ENCODE results near the gene UBE2K.
"Not testable (repeated sequence)": the region's sequence is repeated elsewhere in the genome, so short reads cannot be mapped to it uniquely, and the experiment has no call there.

UBE2K gene

DNA sequence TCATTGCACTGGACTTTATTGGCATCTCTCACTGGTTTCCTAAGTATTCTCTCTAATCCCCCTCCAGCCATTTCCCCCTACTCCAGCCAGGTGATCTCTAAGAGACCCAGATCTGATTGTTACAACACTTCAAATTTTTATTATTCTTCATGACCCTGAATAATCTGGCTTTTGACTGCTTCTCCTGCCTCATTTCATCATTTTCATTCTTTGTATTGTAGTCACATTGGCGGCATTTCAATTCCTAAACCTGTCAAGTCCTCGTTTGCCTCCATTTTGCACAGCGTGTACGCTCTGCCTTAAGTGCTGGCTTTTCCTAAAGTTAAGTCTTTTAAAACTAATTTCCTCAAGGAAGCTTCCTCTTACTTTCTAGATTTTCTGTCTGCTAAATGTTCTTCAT lies 31.6 kb downstream of the UBE2K start:
- Histone ChIP-seq H3K4me1 (ENCODE audit: control insufficient read depth, insufficient read depth, low read length, poor library complexity, severe bottlenecking) (peaks cover 10% of the 10 kb centered on the region), H3K4me3 (ENCODE audit: extremely low read depth, insufficient read depth, low read length, poor library complexity, severe bottlenecking) (no peak overlapping the region), H3K9me3 (ENCODE audit: control insufficient read depth, low read length) (no peaks in the 10 kb centered on the region), H3K27ac (ENCODE audit: low read depth, low read length, severe bottlenecking) (no peak overlapping the region), H3K36me3 (ENCODE audit: control insufficient read depth, insufficient read depth, low read length) (peaks cover 43% of the 10 kb centered on the region)
- 94 to 97% methylated on average over 2 to 4 of the region's 4 CpGs for WGBS, 2 experiments (ENCODE audit: insufficient coverage in 2 of 2)

DNA sequence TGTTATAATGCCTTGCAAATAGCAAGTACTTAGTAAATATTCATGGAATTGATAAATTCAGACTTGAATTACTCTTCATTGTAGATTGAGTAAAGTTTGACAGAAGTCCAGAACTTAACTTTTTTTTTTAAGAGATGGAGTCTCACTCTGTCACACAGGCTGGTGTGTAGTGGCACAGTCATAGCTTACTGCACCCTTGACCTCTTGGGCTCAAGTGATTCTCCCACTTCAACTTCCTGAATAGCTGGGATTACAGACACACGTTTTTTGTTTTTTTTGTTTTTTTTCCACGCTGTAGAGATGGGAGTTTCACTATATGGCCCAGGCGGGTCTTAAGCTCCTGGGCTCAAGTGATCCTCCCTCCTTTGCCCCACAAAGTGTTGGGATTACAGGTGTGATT lies 32.1 kb downstream of the UBE2K start:
- WGBS, 2 experiments (ENCODE audit: insufficient coverage in 2 of 2) = 96% methylated on average over 3 of the region's 3 CpGs; no CpG with 5 or more reads in 1 of the 2 experiments
- peaks cover 46% of the 10 kb centered on the region for H3K36me3 ChIP-seq (ENCODE audit: control insufficient read depth, insufficient read depth, low read length)
- no peak overlapping the region for H3K4me3 ChIP-seq (ENCODE audit: extremely low read depth, insufficient read depth, low read length, poor library complexity, severe bottlenecking)
- H3K9me3 ChIP-seq (ENCODE audit: control insufficient read depth, low read length) = no peaks in the 10 kb centered on the region
- no peak overlapping the region for H3K27ac ChIP-seq (ENCODE audit: low read depth, low read length, severe bottlenecking)
- peaks cover 10% of the 10 kb centered on the region for H3K4me1 ChIP-seq (ENCODE audit: control insufficient read depth, insufficient read depth, low read length, poor library complexity, severe bottlenecking)

DNA sequence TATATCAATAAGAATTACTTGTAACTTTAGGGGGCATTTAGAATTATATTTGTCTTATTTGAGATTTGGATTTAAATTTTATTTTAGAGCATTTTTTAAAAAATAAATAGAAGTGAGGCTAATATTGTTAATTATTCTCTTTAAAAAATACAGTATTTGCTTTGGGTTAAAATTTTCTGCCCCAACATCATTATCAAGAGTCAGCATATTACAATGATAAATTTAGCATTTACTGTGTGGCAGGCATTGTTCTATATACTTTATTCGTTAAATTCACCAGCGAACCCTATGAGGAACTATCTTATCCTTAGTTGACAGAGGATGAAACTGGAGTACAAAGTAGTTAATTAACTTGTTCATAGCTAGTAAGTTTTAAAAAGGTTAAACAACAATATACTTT lies 34.0 kb downstream of the UBE2K start:
- H3K36me3 ChIP-seq (ENCODE audit: control insufficient read depth, insufficient read depth, low read length) = peaks cover 35% of the 10 kb centered on the region
- no peak overlapping the region for H3K4me3 ChIP-seq (ENCODE audit: extremely low read depth, insufficient read depth, low read length, poor library complexity, severe bottlenecking)
- WGBS, 2 experiments (ENCODE audit: insufficient coverage in 2 of 2) = no CpG with 5 or more reads among the region's 2 CpGs
- no peaks in the 10 kb centered on the region for H3K9me3 ChIP-seq (ENCODE audit: control insufficient read depth, low read length)
- H3K4me1 ChIP-seq (ENCODE audit: control insufficient read depth, insufficient read depth, low read length, poor library complexity, severe bottlenecking) = peaks cover 10% of the 10 kb centered on the region
- no peak overlapping the region for H3K27ac ChIP-seq (ENCODE audit: low read depth, low read length, severe bottlenecking)

DNA sequence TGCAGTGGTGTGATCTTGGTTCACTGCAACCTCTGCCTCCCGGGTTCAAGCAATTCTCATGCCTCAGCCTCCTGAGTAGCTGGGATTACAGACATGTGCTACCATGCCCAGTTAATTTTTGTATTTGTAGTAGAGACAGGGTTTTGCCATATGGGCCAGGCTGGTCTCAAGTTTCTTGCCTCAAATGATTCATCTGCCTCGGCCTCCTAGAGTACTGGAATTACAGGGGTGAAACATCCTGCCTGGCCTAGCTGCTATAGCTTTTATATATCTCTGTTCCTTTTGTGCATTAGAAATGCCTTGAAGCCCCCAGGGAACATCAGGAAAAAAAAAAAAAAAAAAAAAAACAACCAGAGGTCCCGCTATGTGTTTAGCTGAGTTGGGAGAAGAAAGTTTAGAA lies 34.8 kb downstream of the UBE2K start:
- Histone ChIP-seq H3K4me1 (ENCODE audit: control insufficient read depth, insufficient read depth, low read length, poor library complexity, severe bottlenecking) (peaks cover 10% of the 10 kb centered on the region), H3K36me3 (ENCODE audit: control insufficient read depth, insufficient read depth, low read length) (peaks cover 29% of the 10 kb centered on the region), H3K9me3 (ENCODE audit: control insufficient read depth, low read length) (no peaks in the 10 kb centered on the region), H3K4me3 (ENCODE audit: extremely low read depth, insufficient read depth, low read length, poor library complexity, severe bottlenecking) (no peak overlapping the region), H3K27ac (ENCODE audit: low read depth, low read length, severe bottlenecking) (no peak overlapping the region)
- WGBS, 2 experiments (ENCODE audit: insufficient coverage in 2 of 2) = 84 to 85% methylated on average over 2 of the region's 3 CpGs

DNA sequence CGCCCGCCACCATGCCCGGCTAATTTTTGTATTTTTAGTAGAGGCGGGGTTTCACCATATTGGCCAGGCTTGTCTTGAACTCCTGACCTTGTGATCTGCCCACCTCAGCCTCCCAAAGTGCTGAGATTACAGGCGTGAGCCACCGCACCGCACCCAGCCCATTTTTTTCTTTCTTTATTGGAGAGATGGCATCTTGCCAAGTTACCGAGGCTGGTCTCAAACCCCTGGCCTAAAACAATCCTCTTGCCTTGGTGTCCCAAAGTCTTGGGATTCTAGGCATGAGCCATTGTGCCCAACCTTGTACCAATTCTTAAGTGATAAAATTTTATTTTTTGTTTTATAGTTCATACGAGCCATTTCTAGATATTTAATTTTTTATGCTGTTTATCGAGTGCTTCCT lies 41.7 kb downstream of the UBE2K start:
- not testable (repeated sequence) for H3K4me3 ChIP-seq (ENCODE audit: extremely low read depth, insufficient read depth, low read length, poor library complexity, severe bottlenecking); H3K27ac ChIP-seq (ENCODE audit: low read depth, low read length, severe bottlenecking); H3K9me3 ChIP-seq (ENCODE audit: control insufficient read depth, low read length); H3K4me1 ChIP-seq (ENCODE audit: control insufficient read depth, insufficient read depth, low read length, poor library complexity, severe bottlenecking)
- peaks cover 56% of the 10 kb centered on the region for H3K36me3 ChIP-seq (ENCODE audit: control insufficient read depth, insufficient read depth, low read length)
- WGBS, 2 experiments (ENCODE audit: insufficient coverage in 2 of 2) = 94% methylated on average over 8 of the region's 10 CpGs; no CpG with 5 or more reads in 1 of the 2 experiments

DNA sequence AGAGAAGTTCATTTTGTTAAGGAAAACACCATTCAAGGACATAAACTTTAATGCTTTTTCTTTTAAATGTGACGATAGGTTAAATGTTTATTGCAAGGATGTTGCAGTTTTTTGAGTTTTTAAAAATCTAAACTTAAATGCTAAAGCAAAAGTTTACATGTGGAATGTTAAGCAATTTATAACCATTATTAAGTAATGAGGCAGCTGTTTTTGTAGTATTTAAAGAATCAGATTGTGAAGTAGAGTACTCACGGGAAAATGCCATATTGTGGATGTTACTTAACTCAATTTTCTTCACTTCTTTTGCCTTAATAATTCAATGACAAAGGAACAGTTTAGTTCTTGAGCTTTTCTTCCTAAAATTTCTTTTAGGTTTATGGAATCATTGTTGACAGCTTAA lies 43.5 kb downstream of the UBE2K start:
- H3K27ac ChIP-seq (ENCODE audit: low read depth, low read length, severe bottlenecking) = no peak overlapping the region
- peaks cover 61% of the 10 kb centered on the region for H3K36me3 ChIP-seq (ENCODE audit: control insufficient read depth, insufficient read depth, low read length)
- H3K9me3 ChIP-seq (ENCODE audit: control insufficient read depth, low read length) = no peaks in the 10 kb centered on the region
- no CpG with 5 or more reads among the region's 2 CpGs for WGBS, 2 experiments (ENCODE audit: insufficient coverage in 2 of 2)
- H3K4me1 ChIP-seq (ENCODE audit: control insufficient read depth, insufficient read depth, low read length, poor library complexity, severe bottlenecking) = no peaks in the 10 kb centered on the region
- no peak overlapping the region for H3K4me3 ChIP-seq (ENCODE audit: extremely low read depth, insufficient read depth, low read length, poor library complexity, severe bottlenecking)

DNA sequence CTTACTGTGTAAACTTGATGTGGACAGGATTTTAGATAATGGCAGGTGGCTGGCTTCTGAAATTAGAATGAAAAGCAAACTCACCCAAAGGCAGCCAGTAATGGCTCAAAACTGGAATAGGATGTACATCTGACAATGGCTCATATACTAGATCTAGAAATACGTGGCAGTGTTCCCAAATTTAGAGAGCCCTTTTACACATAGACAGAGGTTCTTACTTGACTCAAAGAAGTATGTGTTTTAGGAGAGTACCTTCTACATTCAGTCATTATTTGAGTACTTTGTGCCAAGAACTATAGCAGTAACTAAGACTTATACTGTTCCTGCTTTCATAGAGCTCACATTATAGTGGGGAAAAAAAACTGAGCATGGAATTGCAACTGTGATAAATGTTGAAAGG lies 48.0 kb downstream of the UBE2K start:
- Histone ChIP-seq H3K27ac (ENCODE audit: low read depth, low read length, severe bottlenecking) (no peak overlapping the region), H3K4me1 (ENCODE audit: control insufficient read depth, insufficient read depth, low read length, poor library complexity, severe bottlenecking) (no peaks in the 10 kb centered on the region), H3K4me3 (ENCODE audit: extremely low read depth, insufficient read depth, low read length, poor library complexity, severe bottlenecking) (no peak overlapping the region), H3K36me3 (ENCODE audit: control insufficient read depth, insufficient read depth, low read length) (peaks cover 72% of the 10 kb centered on the region), H3K9me3 (ENCODE audit: control insufficient read depth, low read length) (no peaks in the 10 kb centered on the region)
- WGBS, 2 experiments (ENCODE audit: insufficient coverage in 2 of 2) = no CpG with 5 or more reads among the region's 1 CpG

DNA sequence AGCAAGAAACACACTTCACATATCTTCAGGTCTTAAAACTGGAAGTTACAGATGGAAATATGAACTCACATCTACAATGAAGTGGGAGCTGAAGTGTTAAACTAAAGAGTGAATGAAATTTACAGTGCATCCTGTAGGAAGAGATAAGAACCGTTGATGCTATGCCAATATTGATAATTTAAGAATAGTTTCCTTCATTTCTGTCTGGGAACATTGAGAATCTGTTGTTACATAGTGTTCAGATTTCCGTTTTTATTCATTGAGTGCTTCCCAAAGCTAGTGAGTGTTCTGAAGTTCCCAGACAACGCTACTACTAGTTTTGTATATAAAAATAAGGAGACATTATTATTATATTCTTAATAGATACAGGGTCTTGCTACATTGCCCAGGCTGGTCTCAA lies 52.3 kb downstream of the UBE2K start:
- peaks cover 69% of the 10 kb centered on the region for H3K36me3 ChIP-seq (ENCODE audit: control insufficient read depth, insufficient read depth, low read length)
- no peaks in the 10 kb centered on the region for H3K4me1 ChIP-seq (ENCODE audit: control insufficient read depth, insufficient read depth, low read length, poor library complexity, severe bottlenecking)
- H3K4me3 ChIP-seq (ENCODE audit: extremely low read depth, insufficient read depth, low read length, poor library complexity, severe bottlenecking) = no peak overlapping the region
- 83 to 100% methylated on average over 1 of the region's 3 CpGs for WGBS, 2 experiments (ENCODE audit: insufficient coverage in 2 of 2)
- H3K27ac ChIP-seq (ENCODE audit: low read depth, low read length, severe bottlenecking) = no peak overlapping the region
- H3K9me3 ChIP-seq (ENCODE audit: control insufficient read depth, low read length) = no peaks in the 10 kb centered on the region

DNA sequence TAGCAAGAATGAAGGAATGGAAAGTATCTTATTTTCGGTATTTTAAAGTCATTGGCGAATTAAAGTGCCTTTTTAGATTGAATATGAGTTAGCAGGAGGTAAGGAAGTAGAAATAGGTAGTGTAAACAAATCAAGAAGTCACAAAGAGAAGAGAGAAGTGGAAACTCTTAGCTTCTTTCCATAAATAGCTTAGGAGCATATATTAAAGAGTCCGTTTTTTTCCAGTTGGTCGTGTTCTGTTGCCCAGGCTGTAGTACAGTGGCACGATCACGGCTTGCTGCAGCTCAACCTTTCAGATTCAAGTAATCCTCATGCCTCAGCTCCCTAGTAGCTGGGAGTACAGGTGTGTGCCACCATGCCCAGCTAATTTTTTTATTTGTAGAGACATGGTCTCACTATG lies 56.4 kb downstream of the UBE2K start:
- H3K27ac ChIP-seq (ENCODE audit: low read depth, low read length, severe bottlenecking) = no peak overlapping the region
- H3K36me3 ChIP-seq (ENCODE audit: control insufficient read depth, insufficient read depth, low read length) = peaks cover 72% of the 10 kb centered on the region
- H3K9me3 ChIP-seq (ENCODE audit: control insufficient read depth, low read length) = no peaks in the 10 kb centered on the region
- no peak overlapping the region for H3K4me3 ChIP-seq (ENCODE audit: extremely low read depth, insufficient read depth, low read length, poor library complexity, severe bottlenecking)
- H3K4me1 ChIP-seq (ENCODE audit: control insufficient read depth, insufficient read depth, low read length, poor library complexity, severe bottlenecking) = no peaks in the 10 kb centered on the region
- 89 to 99% methylated on average over 6 of the region's 6 CpGs for WGBS, 2 experiments (ENCODE audit: insufficient coverage in 2 of 2)

DNA sequence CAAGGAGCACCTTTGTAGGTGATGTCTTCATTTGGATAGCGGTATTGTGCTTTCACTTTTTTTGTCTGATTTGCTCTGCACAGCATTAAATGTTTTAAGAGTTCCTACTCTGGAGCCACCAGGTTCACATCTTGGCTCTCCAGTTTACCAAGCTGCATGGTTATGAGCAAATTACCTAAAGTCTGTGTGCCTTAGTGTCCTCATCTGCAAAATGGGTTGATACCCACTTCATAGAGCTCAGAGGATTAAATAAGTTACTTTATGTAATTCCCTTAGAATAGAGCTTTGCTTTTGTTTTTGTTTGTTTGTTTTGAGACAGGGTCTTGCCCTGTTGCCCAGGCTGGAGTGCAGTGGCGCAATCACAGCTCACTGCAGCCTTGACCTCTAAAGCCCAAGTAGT lies 58.2 kb downstream of the UBE2K start:
- no peaks in the 10 kb centered on the region for H3K4me1 ChIP-seq (ENCODE audit: control insufficient read depth, insufficient read depth, low read length, poor library complexity, severe bottlenecking)
- 71 to 91% methylated on average over 1 of the region's 2 CpGs for WGBS, 2 experiments (ENCODE audit: insufficient coverage in 2 of 2)
- H3K4me3 ChIP-seq (ENCODE audit: extremely low read depth, insufficient read depth, low read length, poor library complexity, severe bottlenecking) = no peak overlapping the region
- H3K36me3 ChIP-seq (ENCODE audit: control insufficient read depth, insufficient read depth, low read length) = peaks cover 74% of the 10 kb centered on the region
- H3K27ac ChIP-seq (ENCODE audit: low read depth, low read length, severe bottlenecking) = no peak overlapping the region
- H3K9me3 ChIP-seq (ENCODE audit: control insufficient read depth, low read length) = no peaks in the 10 kb centered on the region

DNA sequence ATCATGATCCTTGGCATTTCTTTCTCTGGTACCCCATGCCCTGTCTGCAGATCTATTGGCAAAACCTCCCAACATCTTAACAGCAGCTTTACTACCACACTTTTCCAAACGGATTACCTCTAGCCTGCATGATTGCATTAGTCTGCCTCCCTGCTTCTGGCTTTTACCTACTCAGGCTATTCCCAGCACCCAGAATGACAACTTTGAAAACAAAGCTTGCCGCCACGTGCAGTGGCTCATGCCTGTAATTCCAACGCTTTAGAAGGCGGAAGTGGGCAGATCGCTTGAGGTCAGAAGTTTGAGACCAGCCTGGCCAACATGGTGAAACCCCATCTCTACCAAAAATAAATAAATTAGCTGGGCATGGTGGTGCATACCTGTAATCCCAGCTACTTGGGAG lies 60.2 kb downstream of the UBE2K start:
- no peak overlapping the region for H3K4me3 ChIP-seq (ENCODE audit: extremely low read depth, insufficient read depth, low read length, poor library complexity, severe bottlenecking)
- H3K4me1 ChIP-seq (ENCODE audit: control insufficient read depth, insufficient read depth, low read length, poor library complexity, severe bottlenecking) = no peaks in the 10 kb centered on the region
- H3K27ac ChIP-seq (ENCODE audit: low read depth, low read length, severe bottlenecking) = no peak overlapping the region
- H3K36me3 ChIP-seq (ENCODE audit: control insufficient read depth, insufficient read depth, low read length) = peaks cover 72% of the 10 kb centered on the region
- 80 to 90% methylated on average over 1 to 3 of the region's 6 CpGs for WGBS, 2 experiments (ENCODE audit: insufficient coverage in 2 of 2)
- H3K9me3 ChIP-seq (ENCODE audit: control insufficient read depth, low read length) = no peaks in the 10 kb centered on the region
